ENCODE measurements around the gene NRP2. TPM values are rescaled to one million over a fixed set of nuclear protein-coding genes. Genes with fewer than 3 reads are reported as not detected.

NRP2 gene
- total RNA-seq, 1 experiment from 2014 or later = 18.3 TPM

DNA sequence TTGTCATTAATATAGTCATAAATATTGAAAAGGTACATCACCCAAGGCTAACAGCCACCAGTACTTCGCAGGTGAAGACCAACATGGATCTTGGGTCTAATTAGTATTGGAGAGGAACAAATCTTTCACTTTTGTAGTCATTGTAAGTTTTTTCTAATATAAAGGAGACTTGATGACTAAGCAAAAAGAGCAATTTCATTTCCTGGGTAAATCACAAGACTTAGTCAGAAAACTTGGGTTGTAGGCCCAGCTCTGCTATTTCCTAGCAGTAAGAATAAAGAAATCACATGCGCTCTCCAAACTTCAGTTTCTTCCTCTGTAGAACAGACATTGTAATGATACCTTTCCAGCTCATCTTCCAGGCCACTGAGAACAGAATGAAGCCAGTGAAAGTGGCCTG lies 40.9 kb downstream of the NRP2 start:
- Histone ChIP-seq H4K20me1 (ENCODE audit: low read length) (no peaks in the 10 kb centered on the region), H3K9me2 (replicated peaks; ENCODE audit: low read length) (no peaks in the 10 kb centered on the region), H3K27me3 (ENCODE audit: low read length) (no peaks in the 10 kb centered on the region), H3K36me3 (ENCODE audit: low read depth, low read length) (peaks cover 3% of the 10 kb centered on the region; the same call in 1 of the 2 replicates), H3K4me2 (ENCODE audit: low read length) (no peak overlapping the region), H3K4me3 (ENCODE audit: low read length) (no peak overlapping the region), H3K4me1 (ENCODE audit: insufficient read depth, low read length) (peaks cover 12% of the 10 kb centered on the region), H2AFZ (ENCODE audit: low read length) (no peak overlapping the region), H3F3A (ENCODE audit: low read length, unreplicated experiment) (no peaks in the 10 kb centered on the region), H3K9me3 (ENCODE audit: low read length) (no peaks in the 10 kb centered on the region), H3K27ac (ENCODE audit: low read length) (no peak overlapping the region), H3K9ac (ENCODE audit: low read length) (no peak overlapping the region), H3K79me2 (ENCODE audit: low read length) (no peaks in the 10 kb centered on the region)
- intact Hi-C loops (cut with micrococcal nuclease) = no loop called here
- ChIA-PET POLR2A (ENCODE audit: unreplicated experiment) (no interaction called here), CTCF (interaction anchor here (0.6 kb wide), 1 partner anchor 93 kb away, joined by 3 read pairs; no protein-coding TSS in a partner anchor)
- no TSS peak for BruUV-seq (replicated peaks)
- ATAC-seq (no peak), DNase-seq (no peak)
- TF ChIP-seq, protein P1, sequence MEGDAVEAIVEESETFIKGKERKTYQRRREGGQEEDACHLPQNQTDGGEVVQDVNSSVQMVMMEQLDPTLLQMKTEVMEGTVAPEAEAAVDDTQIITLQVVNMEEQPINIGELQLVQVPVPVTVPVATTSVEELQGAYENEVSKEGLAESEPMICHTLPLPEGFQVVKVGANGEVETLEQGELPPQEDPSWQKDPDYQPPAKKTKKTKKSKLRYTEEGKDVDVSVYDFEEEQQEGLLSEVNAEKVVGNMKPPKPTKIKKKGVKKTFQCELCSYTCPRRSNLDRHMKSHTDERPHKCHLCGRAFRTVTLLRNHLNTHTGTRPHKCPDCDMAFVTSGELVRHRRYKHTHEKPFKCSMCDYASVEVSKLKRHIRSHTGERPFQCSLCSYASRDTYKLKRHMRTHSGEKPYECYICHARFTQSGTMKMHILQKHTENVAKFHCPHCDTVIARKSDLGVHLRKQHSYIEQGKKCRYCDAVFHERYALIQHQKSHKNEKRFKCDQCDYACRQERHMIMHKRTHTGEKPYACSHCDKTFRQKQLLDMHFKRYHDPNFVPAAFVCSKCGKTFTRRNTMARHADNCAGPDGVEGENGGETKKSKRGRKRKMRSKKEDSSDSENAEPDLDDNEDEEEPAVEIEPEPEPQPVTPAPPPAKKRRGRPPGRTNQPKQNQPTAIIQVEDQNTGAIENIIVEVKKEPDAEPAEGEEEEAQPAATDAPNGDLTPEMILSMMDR (conservative IDR thresholded peaks at IDR 0.05; ENCODE audit: low read depth, low read length) = no peak
- TF ChIP-seq EZH2 (IDR thresholded peaks at IDR 0.05; ENCODE audit: low read length, unreplicated experiment) = no peak
- no peak for TF ChIP-seq EZH2phosphoT487 (IDR thresholded peaks at IDR 0.05; ENCODE audit: borderline replicate concordance, low read length)

DNA sequence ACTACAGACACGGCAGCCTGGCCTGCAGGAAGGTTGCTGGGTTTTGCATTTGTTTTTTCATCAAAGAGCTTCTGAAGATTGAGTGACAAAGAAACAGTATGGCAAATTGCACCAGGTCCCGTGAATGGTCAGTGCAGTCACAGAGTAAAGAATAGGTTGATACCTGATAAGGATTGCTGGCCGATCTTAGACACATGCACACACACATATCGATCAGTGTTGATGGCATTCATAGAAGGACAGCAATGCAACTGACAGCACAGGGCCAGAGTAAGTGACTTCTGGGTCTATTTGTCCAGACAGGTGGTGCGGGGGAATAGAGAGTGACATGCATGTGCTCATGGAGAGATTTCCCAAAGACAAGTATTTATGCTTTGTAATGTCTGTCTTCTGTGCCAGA lies 42.8 kb downstream of the NRP2 start:
- H3K4me3 ChIP-seq (ENCODE audit: low read length) = no peak overlapping the region
- intact Hi-C loops (cut with micrococcal nuclease) = no loop called here
- H3K27ac ChIP-seq (ENCODE audit: low read length) = no peak overlapping the region
- H3K27me3 ChIP-seq (ENCODE audit: low read length) = no peaks in the 10 kb centered on the region
- peaks cover 3% of the 10 kb centered on the region; the same call in 1 of the 2 replicates for H3K36me3 ChIP-seq (ENCODE audit: low read depth, low read length)
- POLR2A ChIA-PET (ENCODE audit: unreplicated experiment) = no interaction called here
- H3K9me3 ChIP-seq (ENCODE audit: low read length) = no peaks in the 10 kb centered on the region
- no peak overlapping the region for H2AFZ ChIP-seq (ENCODE audit: low read length)
- peaks cover 12% of the 10 kb centered on the region for H3K4me1 ChIP-seq (ENCODE audit: insufficient read depth, low read length)
- no peak overlapping the region for H3K4me2 ChIP-seq (ENCODE audit: low read length)
- H4K20me1 ChIP-seq (ENCODE audit: low read length) = no peaks in the 10 kb centered on the region
- no peak for TF ChIP-seq EZH2 (IDR thresholded peaks at IDR 0.05; ENCODE audit: low read length, unreplicated experiment)
- no peak for DNase-seq
- no TSS peak for BruUV-seq (replicated peaks)
- no peaks in the 10 kb centered on the region for H3K9me2 ChIP-seq (replicated peaks; ENCODE audit: low read length)
- CTCF ChIA-PET = no interaction called here
- no peak overlapping the region for H3K9ac ChIP-seq (ENCODE audit: low read length)
- no peaks in the 10 kb centered on the region for H3F3A ChIP-seq (ENCODE audit: low read length, unreplicated experiment)
- ATAC-seq = no peak
- no peaks in the 10 kb centered on the region for H3K79me2 ChIP-seq (ENCODE audit: low read length)

DNA sequence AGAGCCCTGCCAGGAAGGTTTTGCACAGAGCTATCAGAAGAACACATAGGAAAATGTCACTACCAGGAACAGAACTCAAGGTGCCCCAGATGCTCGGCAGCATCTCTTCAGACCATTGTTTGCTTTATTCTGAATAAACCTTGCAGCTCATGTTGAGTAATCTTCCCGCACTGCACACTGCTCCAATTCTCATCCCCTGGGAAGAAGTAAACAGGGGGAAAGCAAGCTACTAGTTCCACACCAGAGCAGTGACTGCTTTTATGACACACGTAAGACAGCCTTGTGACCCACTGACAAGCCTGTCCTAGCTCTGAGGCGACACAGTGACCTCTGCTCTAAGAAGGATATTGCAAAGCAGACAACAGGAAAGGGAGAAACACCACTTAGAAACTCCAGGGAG lies 44.2 kb downstream of the NRP2 start:
- H3K27ac ChIP-seq (ENCODE audit: low read length) = 0 out of 2 replicates have a peak overlapping the region, but pooled peaks have one; percentile 7
- no peak overlapping the region for H3K9ac ChIP-seq (ENCODE audit: low read length)
- no peak overlapping the region for H2AFZ ChIP-seq (ENCODE audit: low read length)
- no TSS peak for BruUV-seq (replicated peaks)
- no peak overlapping the region for H3K4me2 ChIP-seq (ENCODE audit: low read length)
- peak; percentile 95 for ATAC-seq
- peaks cover 12% of the 10 kb centered on the region for H3K4me1 ChIP-seq (ENCODE audit: insufficient read depth, low read length)
- no peaks in the 10 kb centered on the region for H3K9me3 ChIP-seq (ENCODE audit: low read length)
- TF ChIP-seq EZH2phosphoT487 (IDR thresholded peaks at IDR 0.05; ENCODE audit: borderline replicate concordance, low read length) = no peak
- no peak for TF ChIP-seq EZH2 (IDR thresholded peaks at IDR 0.05; ENCODE audit: low read length, unreplicated experiment)
- TF ChIP-seq, protein P1 (conservative IDR thresholded peaks at IDR 0.05; ENCODE audit: low read depth, low read length) = no peak
- H3K79me2 ChIP-seq (ENCODE audit: low read length) = no peaks in the 10 kb centered on the region
- H3K27me3 ChIP-seq (ENCODE audit: low read length) = no peaks in the 10 kb centered on the region
- CTCF ChIA-PET = interaction anchor here (0.6 kb wide), 1 partner anchor 31 kb away, joined by 3 read pairs; no protein-coding TSS in a partner anchor
- no peaks in the 10 kb centered on the region for H3K9me2 ChIP-seq (replicated peaks; ENCODE audit: low read length)
- intact Hi-C loops (cut with micrococcal nuclease) = no loop called here
- POLR2A ChIA-PET (ENCODE audit: unreplicated experiment) = no interaction called here
- H3K4me3 ChIP-seq (ENCODE audit: low read length) = no peak overlapping the region
- peaks cover 3% of the 10 kb centered on the region; the same call in 1 of the 2 replicates for H3K36me3 ChIP-seq (ENCODE audit: low read depth, low read length)
- H3F3A ChIP-seq (ENCODE audit: low read length, unreplicated experiment) = no peaks in the 10 kb centered on the region
- H4K20me1 ChIP-seq (ENCODE audit: low read length) = no peaks in the 10 kb centered on the region
- peak; percentile 44 for DNase-seq
